ENCODE results near the gene DCBLD2.

Gene DCBLD2

GRCh38 chr3:98901392-98902350 lies at the start of gene DCBLD2:
Gene DCBLD2, minus strand, starts transcription at chr3:98901695. Its CDS starts 369 bp downstream, at chr3:98901326.
- Mint-ChIP-seq H3K36me3 (no peaks in the 10 kb centered on the region), H3K27ac (peak within 1 kb of the TSS; percentile 84), H3K4me1 (peaks cover 7 to 20% of the 10 kb centered on the region in 2 donors), H3K4me3 (peak within 1 kb of the TSS; percentile 93 to 94), H3K9me3 (no peaks in the 10 kb centered on the region), H3K27me3 (peaks cover 6 to 7% of the 10 kb centered on the region in 2 donors)
- ATAC-seq (replicated peaks) (peak; percentile 99), DNase-seq (peak; percentile 94)

- Mint-ChIP-seq H3K36me3 (no peaks in the 10 kb centered on the region), H3K27me3 (peaks cover 0 to 12% of the 10 kb centered on the region in 2 donors), H3K4me3 (no peak overlapping the region), H3K9me3 (peaks cover under 1 to 4% of the 10 kb centered on the region in 2 donors), H3K4me1 (no peaks in the 10 kb centered on the region), H3K27ac (no peak overlapping the region)
- no peak for DNase-seq
- ATAC-seq (replicated peaks) = no peak
Measured at GRCh38 chr3:98945666-98946065, 44.2 kb upstream of the DCBLD2 start.

GRCh38 chr3:98945101-98945524 lies 43.6 kb upstream of the DCBLD2 start:
- Mint-ChIP-seq H3K4me3 (no peak overlapping the region), H3K27ac (no peak overlapping the region), H3K27me3 (peaks cover 0 to 12% of the 10 kb centered on the region in 2 donors), H3K4me1 (no peaks in the 10 kb centered on the region), H3K9me3 (peaks cover 2 to 7% of the 10 kb centered on the region in 2 donors), H3K36me3 (no peaks in the 10 kb centered on the region)
- no peak for ATAC-seq (replicated peaks)
- no peak for DNase-seq

- DNase-seq (no peak), ATAC-seq (replicated peaks) (no peak)
- peaks cover 13 to 20% of the 10 kb centered on the region in 2 donors for H3K27me3 Mint-ChIP-seq
- peaks cover 0 to 6% of the 10 kb centered on the region in 2 donors for H3K36me3 Mint-ChIP-seq
- no peak overlapping the region for H3K4me3 Mint-ChIP-seq
- no peak overlapping the region for H3K27ac Mint-ChIP-seq
- H3K4me1 Mint-ChIP-seq = no peaks in the 10 kb centered on the region
- H3K9me3 Mint-ChIP-seq = peaks cover 20 to 21% of the 10 kb centered on the region in 2 donors
Measured at GRCh38 chr3:98930413-98930812, 28.9 kb upstream of the DCBLD2 start.

- Mint-ChIP-seq H3K4me3 (no peak overlapping the region), H3K27ac (no peak overlapping the region), H3K27me3 (peaks cover 11 to 12% of the 10 kb centered on the region in 2 donors), H3K4me1 (no peaks in the 10 kb centered on the region), H3K9me3 (no peaks in the 10 kb centered on the region), H3K36me3 (no peaks in the 10 kb centered on the region)
- no peak for ATAC-seq (replicated peaks)
- no peak for DNase-seq
Measured at GRCh38 chr3:98921957-98922356, 20.5 kb upstream of the DCBLD2 start.

- DNase-seq = no peak
Measured at GRCh38 chr3:98920166-98920565, 18.7 kb upstream of the DCBLD2 start.

GRCh38 chr3:98918586-98918985 lies 17.1 kb upstream of the DCBLD2 start:
- Mint-ChIP-seq H3K9me3 (no peaks in the 10 kb centered on the region), H3K27ac (no peak overlapping the region), H3K4me3 (no peak overlapping the region), H3K36me3 (no peaks in the 10 kb centered on the region), H3K27me3 (peaks cover 4 to 7% of the 10 kb centered on the region in 2 donors), H3K4me1 (no peaks in the 10 kb centered on the region)
- ATAC-seq (replicated peaks) = no peak
- DNase-seq = no peak

More at GRCh38 chr3:98920166-98920565, 18.7 kb upstream of the DCBLD2 start:
- no peaks in the 10 kb centered on the region for H3K36me3 Mint-ChIP-seq
- H3K27ac Mint-ChIP-seq = no peak overlapping the region
- no peaks in the 10 kb centered on the region for H3K9me3 Mint-ChIP-seq
- no peaks in the 10 kb centered on the region for H3K4me1 Mint-ChIP-seq
- ATAC-seq (replicated peaks) = no peak
- H3K4me3 Mint-ChIP-seq = no peak overlapping the region
- H3K27me3 Mint-ChIP-seq = peaks cover 11 to 12% of the 10 kb centered on the region in 2 donors

- H3K36me3 Mint-ChIP-seq = no peaks in the 10 kb centered on the region
- H3K4me1 Mint-ChIP-seq = no peaks in the 10 kb centered on the region
- H3K27me3 Mint-ChIP-seq = peaks cover 4 to 7% of the 10 kb centered on the region in 2 donors
- no peaks in the 10 kb centered on the region for H3K9me3 Mint-ChIP-seq
- no peak overlapping the region for H3K27ac Mint-ChIP-seq
- H3K4me3 Mint-ChIP-seq = no peak overlapping the region
- DNase-seq (no peak), ATAC-seq (replicated peaks) (no peak)
Measured at GRCh38 chr3:98917608-98918007, 16.1 kb upstream of the DCBLD2 start.

- ATAC-seq (replicated peaks) (no peak), DNase-seq (no peak)
- no peak overlapping the region for H3K4me3 Mint-ChIP-seq
- peaks cover 0 to 2% of the 10 kb centered on the region in 2 donors for H3K9me3 Mint-ChIP-seq
- no peaks in the 10 kb centered on the region for H3K36me3 Mint-ChIP-seq
- H3K4me1 Mint-ChIP-seq = no peaks in the 10 kb centered on the region
- peaks cover 16 to 18% of the 10 kb centered on the region in 2 donors for H3K27me3 Mint-ChIP-seq
- no peak overlapping the region for H3K27ac Mint-ChIP-seq
Measured at GRCh38 chr3:98914210-98915080, 12.9 kb upstream of the DCBLD2 start.

- H3K9me3 Mint-ChIP-seq = peaks cover 0 to 7% of the 10 kb centered on the region in 2 donors
- ATAC-seq (replicated peaks) = no peak
- H3K4me1 Mint-ChIP-seq = no peaks in the 10 kb centered on the region
- no peaks in the 10 kb centered on the region for H3K36me3 Mint-ChIP-seq
- no peak overlapping the region for H3K4me3 Mint-ChIP-seq
- H3K27me3 Mint-ChIP-seq = peaks cover 26 to 29% of the 10 kb centered on the region in 2 donors
- DNase-seq = no peak
- H3K27ac Mint-ChIP-seq = no peak overlapping the region
Measured at GRCh38 chr3:98912448-98912847, 11.0 kb upstream of the DCBLD2 start.

GRCh38 chr3:98906230-98906629 lies 4.7 kb upstream of the DCBLD2 start:
- Mint-ChIP-seq H3K4me1 (peaks cover 5 to 13% of the 10 kb centered on the region in 2 donors), H3K27me3 (peaks cover 28 to 40% of the 10 kb centered on the region in 2 donors), H3K9me3 (peaks cover 0 to 7% of the 10 kb centered on the region in 2 donors), H3K4me3 (no peak overlapping the region), H3K27ac (no peak overlapping the region), H3K36me3 (no peaks in the 10 kb centered on the region)
- no peak for ATAC-seq (replicated peaks)
- no peak for DNase-seq

- DNase-seq (no peak), ATAC-seq (replicated peaks) (no peak)
- Mint-ChIP-seq H3K27ac (no peak overlapping the region), H3K36me3 (no peaks in the 10 kb centered on the region), H3K9me3 (peaks cover 0 to 3% of the 10 kb centered on the region in 2 donors), H3K4me1 (peaks cover 7 to 20% of the 10 kb centered on the region in 2 donors), H3K4me3 (no peak overlapping the region), H3K27me3 (peaks cover 13 to 25% of the 10 kb centered on the region in 2 donors)
Measured at GRCh38 chr3:98903705-98904481, 2.4 kb upstream of the DCBLD2 start.

- H3K4me3 Mint-ChIP-seq = no peak overlapping the region
- ATAC-seq (replicated peaks) = no peak
- no peaks in the 10 kb centered on the region for H3K9me3 Mint-ChIP-seq
- H3K36me3 Mint-ChIP-seq = no peaks in the 10 kb centered on the region
- DNase-seq = no peak
- peaks cover 7 to 17% of the 10 kb centered on the region in 2 donors for H3K27me3 Mint-ChIP-seq
- H3K4me1 Mint-ChIP-seq = peaks cover 7 to 20% of the 10 kb centered on the region in 2 donors
- H3K27ac Mint-ChIP-seq = no peak overlapping the region
Measured at GRCh38 chr3:98903099-98903498, 1.6 kb upstream of the DCBLD2 start.
